Neural progenitor cell (in vitro differentiated cells): Measurements from ENCODE around the gene TRIM28.

Source experiments
- CTCF ChIP-seq: fragments of 200-600 bp; sonication (generic); IDR thresholded peaks from 2 replicates; pipeline ENCODE4 v1.5.1; 2017; ENCODE audit warnings: antibody characterized with exemption, mild to moderate bottlenecking
- EZH2 ChIP-seq: fragments of 200-600 bp; sonication (generic); IDR thresholded peaks from 2 replicates; pipeline ENCODE4 v1.6.1; 2017; ENCODE audit warnings: antibody characterized with exemption, mild to moderate bottlenecking, moderate library complexity

GRCh38 chr19:58509731-58510083, 34.2 kb upstream of the TRIM28 start:
- TF ChIP-seq EZH2 (no peak), CTCF (no peak)
